Measurements from ENCODE around the gene PSMD9.
"Not testable (repeated sequence)": the region's sequence is repeated elsewhere in the genome, so short reads cannot be mapped to it uniquely, and the experiment has no call there.

PSMD9 gene

GRCh38 chr12:121875582-121875981 is 13.0 kb upstream of the PSMD9 start:
- no peak for DNase-seq (ENCODE audit: low read depth, low spot score)
- Histone ChIP-seq H3K9me3 (ENCODE audit: insufficient read depth, low read length) (no peaks in the 10 kb centered on the region), H3K9ac (ENCODE audit: insufficient read length, low read depth) (no peak overlapping the region), H3K4me3 (ENCODE audit: insufficient read length, low read depth) (no peak overlapping the region), H3K4me1 (ENCODE audit: insufficient read depth, insufficient read length) (peaks cover 4% of the 10 kb centered on the region), H3K36me3 (ENCODE audit: insufficient read depth, insufficient read length, low read length) (no peaks in the 10 kb centered on the region), H3K27me3 (ENCODE audit: insufficient read depth, insufficient read length) (no peaks in the 10 kb centered on the region)
- TF ChIP-seq YY1 (IDR thresholded peaks at IDR 0.05; ENCODE audit: insufficient read depth, insufficient read length) = no peak
- TF ChIP-seq ZNF274 (IDR thresholded peaks at IDR 0.05; ENCODE audit: low read depth, low read length) = no peak
- TF ChIP-seq SUZ12 (IDR thresholded peaks at IDR 0.05; ENCODE audit: extremely low read depth, insufficient read depth, insufficient read length) = no peak

- not testable (repeated sequence) for H3K4me3 ChIP-seq (ENCODE audit: insufficient read length, low read depth); H3K36me3 ChIP-seq (ENCODE audit: insufficient read depth, insufficient read length, low read length); H3K9me3 ChIP-seq (ENCODE audit: insufficient read depth, low read length); H3K27me3 ChIP-seq (ENCODE audit: insufficient read depth, insufficient read length); H3K9ac ChIP-seq (ENCODE audit: insufficient read length, low read depth); DNase-seq (ENCODE audit: low read depth, low spot score); H3K4me1 ChIP-seq (ENCODE audit: insufficient read depth, insufficient read length)
These were observed 12.5 kb upstream of the PSMD9 start for GRCh38 chr12:121876080-121876447.

- Histone ChIP-seq H3K27me3 (ENCODE audit: insufficient read depth, insufficient read length) (no peaks in the 10 kb centered on the region), H3K9me3 (ENCODE audit: insufficient read depth, low read length) (no peaks in the 10 kb centered on the region), H3K36me3 (ENCODE audit: insufficient read depth, insufficient read length, low read length) (no peaks in the 10 kb centered on the region), H3K4me1 (ENCODE audit: insufficient read depth, insufficient read length) (no peaks in the 10 kb centered on the region), H3K4me3 (ENCODE audit: insufficient read length, low read depth) (no peak overlapping the region), H3K9ac (ENCODE audit: insufficient read length, low read depth) (no peak overlapping the region)
- TF ChIP-seq YY1 (IDR thresholded peaks at IDR 0.05; ENCODE audit: insufficient read depth, insufficient read length) (no peak), SUZ12 (IDR thresholded peaks at IDR 0.05; ENCODE audit: extremely low read depth, insufficient read depth, insufficient read length) (no peak)
- DNase-seq (ENCODE audit: low read depth, low spot score) = no peak
These were observed 5.3 kb upstream of the PSMD9 start for GRCh38 chr12:121883315-121883660.

GRCh38 chr12:121885129-121885528 is 3.5 kb upstream of the PSMD9 start:
- not testable (repeated sequence) for H3K9ac ChIP-seq (ENCODE audit: insufficient read length, low read depth); DNase-seq (ENCODE audit: low read depth, low spot score); H3K4me3 ChIP-seq (ENCODE audit: insufficient read length, low read depth); H3K27me3 ChIP-seq (ENCODE audit: insufficient read depth, insufficient read length); H3K9me3 ChIP-seq (ENCODE audit: insufficient read depth, low read length); H3K4me1 ChIP-seq (ENCODE audit: insufficient read depth, insufficient read length); H3K36me3 ChIP-seq (ENCODE audit: insufficient read depth, insufficient read length, low read length)

GRCh38 chr12:121888083-121888477 is 510 bp upstream of the PSMD9 start:
- DNase-seq (ENCODE audit: low read depth, low spot score) = no peak
- no peaks in the 10 kb centered on the region for H3K9me3 ChIP-seq (ENCODE audit: insufficient read depth, low read length)
- peaks cover 24% of the 10 kb centered on the region for H3K36me3 ChIP-seq (ENCODE audit: insufficient read depth, insufficient read length, low read length)

GRCh38 chr12:121889274-121889624 is 659 bp downstream of the PSMD9 start:
- H3K9me3 ChIP-seq (ENCODE audit: insufficient read depth, low read length) = no peaks in the 10 kb centered on the region
- no peaks in the 10 kb centered on the region for H3K27me3 ChIP-seq (ENCODE audit: insufficient read depth, insufficient read length)
- no peaks in the 10 kb centered on the region for H3K4me1 ChIP-seq (ENCODE audit: insufficient read depth, insufficient read length)
- peak overlapping the region; percentile 79 for H3K4me3 ChIP-seq (ENCODE audit: insufficient read length, low read depth)
- TF ChIP-seq SUZ12 (IDR thresholded peaks at IDR 0.05; ENCODE audit: extremely low read depth, insufficient read depth, insufficient read length) (no peak), ZNF274 (IDR thresholded peaks at IDR 0.05; ENCODE audit: low read depth, low read length) (no peak), YY1 (IDR thresholded peaks at IDR 0.05; ENCODE audit: insufficient read depth, insufficient read length) (no peak)
- peaks cover 27% of the 10 kb centered on the region for H3K36me3 ChIP-seq (ENCODE audit: insufficient read depth, insufficient read length, low read length)
- H3K9ac ChIP-seq (ENCODE audit: insufficient read length, low read depth) = peak overlapping the region; percentile 96
- DNase-seq (ENCODE audit: low read depth, low spot score) = no peak

More at GRCh38 chr12:121888083-121888477, 510 bp upstream of the PSMD9 start:
- Histone ChIP-seq H3K4me3 (ENCODE audit: insufficient read length, low read depth) (peak overlapping the region; percentile 79), H3K4me1 (ENCODE audit: insufficient read depth, insufficient read length) (no peaks in the 10 kb centered on the region), H3K9ac (ENCODE audit: insufficient read length, low read depth) (peak overlapping the region; percentile 72), H3K27me3 (ENCODE audit: insufficient read depth, insufficient read length) (no peaks in the 10 kb centered on the region)
- TF ChIP-seq YY1 (IDR thresholded peaks at IDR 0.05; ENCODE audit: insufficient read depth, insufficient read length) (no peak), SUZ12 (IDR thresholded peaks at IDR 0.05; ENCODE audit: extremely low read depth, insufficient read depth, insufficient read length) (no peak), ZNF274 (IDR thresholded peaks at IDR 0.05; ENCODE audit: low read depth, low read length) (no peak)

GRCh38 chr12:121889661-121890060 is 1.1 kb downstream of the PSMD9 start:
- peaks cover 31% of the 10 kb centered on the region for H3K36me3 ChIP-seq (ENCODE audit: insufficient read depth, insufficient read length, low read length)
- not testable (repeated sequence) for H3K4me1 ChIP-seq (ENCODE audit: insufficient read depth, insufficient read length); H3K27me3 ChIP-seq (ENCODE audit: insufficient read depth, insufficient read length); H3K9me3 ChIP-seq (ENCODE audit: insufficient read depth, low read length); DNase-seq (ENCODE audit: low read depth, low spot score)
- peak overlapping the region; percentile 79 for H3K4me3 ChIP-seq (ENCODE audit: insufficient read length, low read depth)
- H3K9ac ChIP-seq (ENCODE audit: insufficient read length, low read depth) = peak overlapping the region; percentile 96

- TF ChIP-seq ZNF274 (IDR thresholded peaks at IDR 0.05; ENCODE audit: low read depth, low read length) (no peak), SUZ12 (IDR thresholded peaks at IDR 0.05; ENCODE audit: extremely low read depth, insufficient read depth, insufficient read length) (no peak), YY1 (IDR thresholded peaks at IDR 0.05; ENCODE audit: insufficient read depth, insufficient read length) (no peak)
- H3K9ac ChIP-seq (ENCODE audit: insufficient read length, low read depth) = peak overlapping the region; percentile 23
These were observed 4.3 kb downstream of the PSMD9 start for GRCh38 chr12:121892673-121893561.

More at GRCh38 chr12:121892673-121893561, 4.3 kb downstream of the PSMD9 start:
- no peak for DNase-seq (ENCODE audit: low read depth, low spot score)
- Histone ChIP-seq H3K9me3 (ENCODE audit: insufficient read depth, low read length) (no peaks in the 10 kb centered on the region), H3K36me3 (ENCODE audit: insufficient read depth, insufficient read length, low read length) (peaks cover 59% of the 10 kb centered on the region), H3K4me3 (ENCODE audit: insufficient read length, low read depth) (no peak overlapping the region), H3K4me1 (ENCODE audit: insufficient read depth, insufficient read length) (no peaks in the 10 kb centered on the region), H3K27me3 (ENCODE audit: insufficient read depth, insufficient read length) (no peaks in the 10 kb centered on the region)

Data from NT2/D1 (cell line).